ENCODE measurements around the gene CCL8. TPM values are rescaled to one million over a fixed set of nuclear protein-coding genes. Genes with fewer than 3 reads are reported as not detected.

CCL8 gene
- total RNA-seq, 2 donors from 2014 or later: 0.94 to 5.9 TPM

GRCh38 chr17:34351096-34351495, 31.9 kb downstream of the CCL8 start:
- TF ChIP-seq, protein P1, sequence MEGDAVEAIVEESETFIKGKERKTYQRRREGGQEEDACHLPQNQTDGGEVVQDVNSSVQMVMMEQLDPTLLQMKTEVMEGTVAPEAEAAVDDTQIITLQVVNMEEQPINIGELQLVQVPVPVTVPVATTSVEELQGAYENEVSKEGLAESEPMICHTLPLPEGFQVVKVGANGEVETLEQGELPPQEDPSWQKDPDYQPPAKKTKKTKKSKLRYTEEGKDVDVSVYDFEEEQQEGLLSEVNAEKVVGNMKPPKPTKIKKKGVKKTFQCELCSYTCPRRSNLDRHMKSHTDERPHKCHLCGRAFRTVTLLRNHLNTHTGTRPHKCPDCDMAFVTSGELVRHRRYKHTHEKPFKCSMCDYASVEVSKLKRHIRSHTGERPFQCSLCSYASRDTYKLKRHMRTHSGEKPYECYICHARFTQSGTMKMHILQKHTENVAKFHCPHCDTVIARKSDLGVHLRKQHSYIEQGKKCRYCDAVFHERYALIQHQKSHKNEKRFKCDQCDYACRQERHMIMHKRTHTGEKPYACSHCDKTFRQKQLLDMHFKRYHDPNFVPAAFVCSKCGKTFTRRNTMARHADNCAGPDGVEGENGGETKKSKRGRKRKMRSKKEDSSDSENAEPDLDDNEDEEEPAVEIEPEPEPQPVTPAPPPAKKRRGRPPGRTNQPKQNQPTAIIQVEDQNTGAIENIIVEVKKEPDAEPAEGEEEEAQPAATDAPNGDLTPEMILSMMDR (IDR thresholded peaks at IDR 0.05): no peak
- Histone ChIP-seq H3K9me3 (no peaks in the 10 kb centered on the region), H3K27ac (no peak overlapping the region), H3K4me3 (no peak overlapping the region), H3K4me1 (no peaks in the 10 kb centered on the region), H3K36me3 (no peaks in the 10 kb centered on the region), H3K27me3 (no peaks in the 10 kb centered on the region), H3K9ac (ENCODE audit: low read depth in 2 of 2, low read length in 2 of 2) (no peak overlapping the region)
- no peak for DNase-seq
- intact Hi-C loops (cut with DNase I): no loop called here

DNA sequence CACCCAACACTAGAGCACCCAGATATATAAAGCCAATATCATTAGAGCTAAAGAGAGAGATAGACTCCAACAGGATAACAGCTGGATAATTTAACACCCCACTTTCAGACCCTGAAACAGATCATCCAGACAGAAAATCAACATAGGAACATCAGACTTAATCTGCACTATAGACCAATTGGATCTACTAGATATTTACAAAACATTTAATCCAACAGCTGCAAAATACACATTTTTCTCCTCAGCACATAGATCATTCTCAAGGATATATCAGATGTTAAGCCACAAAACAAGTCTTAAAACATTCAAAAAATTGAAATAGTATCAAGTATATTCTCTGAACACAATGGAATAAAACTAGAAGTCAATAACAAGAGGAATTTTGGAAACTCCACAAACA, 33.0 kb downstream of the CCL8 start:
- intact Hi-C loops (cut with DNase I): no loop called here
- Histone ChIP-seq H3K27ac (no peak overlapping the region), H3K4me3 (no peak overlapping the region), H3K4me1 (no peaks in the 10 kb centered on the region), H3K36me3 (no peaks in the 10 kb centered on the region), H3K27me3 (no peaks in the 10 kb centered on the region), H3K9me3 (no peaks in the 10 kb centered on the region), H3K9ac (ENCODE audit: low read depth in 2 of 2, low read length in 2 of 2) (no peak overlapping the region)
- TF ChIP-seq, protein P1 (IDR thresholded peaks at IDR 0.05): no peak
- DNase-seq: no peak

DNA sequence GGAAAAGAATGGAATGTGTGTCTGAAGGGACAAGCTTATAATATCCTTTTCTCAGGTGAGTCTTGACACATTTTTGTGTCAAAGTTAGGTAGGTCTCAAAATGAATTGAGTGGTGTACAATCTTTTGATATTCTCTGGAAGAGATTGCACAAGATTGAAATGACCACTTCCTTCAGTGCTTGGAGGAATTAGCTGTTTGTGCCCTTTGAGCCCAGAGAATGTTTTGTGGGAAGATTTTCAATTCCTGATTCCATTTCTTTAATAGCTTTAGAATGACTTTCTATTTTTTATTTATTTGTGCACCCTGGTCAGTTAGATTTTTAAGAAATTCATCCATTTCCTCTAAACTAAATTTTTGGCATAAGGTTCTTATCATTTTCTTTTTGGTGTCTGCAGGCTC, 35.4 kb downstream of the CCL8 start:
- H3K27me3 ChIP-seq: no peaks in the 10 kb centered on the region
- no peak overlapping the region for H3K27ac ChIP-seq
- DNase-seq: no peak
- H3K9me3 ChIP-seq: no peaks in the 10 kb centered on the region
- intact Hi-C loops (cut with DNase I): no loop called here
- no peak overlapping the region for H3K9ac ChIP-seq (ENCODE audit: low read depth in 2 of 2, low read length in 2 of 2)
- H3K36me3 ChIP-seq: no peaks in the 10 kb centered on the region
- H3K4me3 ChIP-seq: no peak overlapping the region
- no peaks in the 10 kb centered on the region for H3K4me1 ChIP-seq
- TF ChIP-seq, protein P1 (IDR thresholded peaks at IDR 0.05): no peak

GRCh38 chr17:34356194-34356593, 37.0 kb downstream of the CCL8 start, which contains the start of gene CCL13:
Gene CCL13 (plus strand): TSS chr17:34356480. CDS start chr17:34356527, 47 bp downstream.
- no peak for DNase-seq
- Histone ChIP-seq H3K27me3 (no peaks in the 10 kb centered on the region), H3K4me3 (no peak within 1 kb of the TSS), H3K9me3 (no peaks in the 10 kb centered on the region), H3K27ac (no peak within 1 kb of the TSS), H3K4me1 (no peaks in the 10 kb centered on the region), H3K36me3 (no peaks in the 10 kb centered on the region), H3K9ac (ENCODE audit: low read depth in 2 of 2, low read length in 2 of 2) (peak within 1 kb of the TSS in 1 of 2 donors; percentile 10)
- TF ChIP-seq, protein P1 (IDR thresholded peaks at IDR 0.05): no peak
- intact Hi-C loops (cut with DNase I): no loop called here

DNA sequence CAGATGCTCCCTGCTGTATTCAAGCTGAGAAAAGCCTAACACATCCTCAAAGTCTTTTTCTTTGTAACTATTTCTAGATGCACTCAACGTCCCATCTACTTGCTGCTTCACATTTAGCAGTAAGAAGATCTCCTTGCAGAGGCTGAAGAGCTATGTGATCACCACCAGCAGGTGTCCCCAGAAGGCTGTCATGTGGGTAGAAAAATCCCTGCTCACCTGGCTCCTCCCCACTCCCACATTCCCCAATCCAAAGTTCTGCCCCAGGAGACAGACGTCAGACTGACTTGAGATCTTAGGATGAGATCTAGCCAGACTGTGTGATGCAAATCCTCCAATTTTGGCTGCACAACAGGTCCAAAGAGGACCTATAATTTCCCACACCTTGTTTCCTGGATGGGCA, 38.2 kb downstream of the CCL8 start:
- Histone ChIP-seq H3K4me1 (no peaks in the 10 kb centered on the region), H3K9ac (ENCODE audit: low read depth in 2 of 2, low read length in 2 of 2) (peak overlapping the region in 1 of 2 donors; percentile 10), H3K9me3 (no peaks in the 10 kb centered on the region), H3K27ac (no peak overlapping the region), H3K27me3 (no peaks in the 10 kb centered on the region), H3K36me3 (no peaks in the 10 kb centered on the region), H3K4me3 (no peak overlapping the region)
- intact Hi-C loops (cut with DNase I): no loop called here
- TF ChIP-seq, protein P1 (IDR thresholded peaks at IDR 0.05): no peak
- no peak for DNase-seq

All from colonic mucosa (tissue), 4 donors.